Mucosa of rectum (tissue), 2 donors: ENCODE results near the gene BCL2L15.
A peak's percentile ranks its signal among the peaks of the same experiment; 100 is the strongest.

ENCODE experiments used
- H3K27ac ChIP-seq, 2 donors: one replicate each; pipeline ENCODE4 v1.7.0; 2013; ENCODE audit warnings: inconsistent platforms in 2 of 2, low read depth in 2 of 2, low read length in 2 of 2
- H3K27me3 ChIP-seq, 2 donors: one replicate each; pipeline ENCODE4 v1.7.0; 2013; ENCODE audit warnings: low read length in 2 of 2; ENCODE audit not compliant: control insufficient read depth in 2 of 2, insufficient read depth in 2 of 2
- H3K36me3 ChIP-seq, 2 donors: one replicate each; pipeline ENCODE4 v1.7.0; 2013; ENCODE audit warnings: low read length in 2 of 2; ENCODE audit not compliant: control insufficient read depth in 2 of 2, insufficient read depth in 2 of 2
- H3K4me1 ChIP-seq, 2 donors: one replicate each; pipeline ENCODE4 v1.7.0; 2013; ENCODE audit warnings: low read length in 2 of 2, mild to moderate bottlenecking in 1 of 2; ENCODE audit not compliant: control insufficient read depth in 2 of 2, insufficient read depth in 2 of 2
- H3K4me3 ChIP-seq, 2 donors: one replicate each; pipeline ENCODE4 v1.7.0; 2013; ENCODE audit warnings: low read length in 2 of 2
- H3K9ac ChIP-seq, 2 donors: one replicate each; pipeline ENCODE4 v1.7.0; 2013; ENCODE audit warnings: low read length in 2 of 2, low read depth in 1 of 2, mild to moderate bottlenecking in 1 of 2
- H3K9me3 ChIP-seq, 2 donors: one replicate each; pipeline ENCODE4 v1.7.0; 2013; ENCODE audit warnings: low read length in 2 of 2; ENCODE audit not compliant: control insufficient read depth in 2 of 2
- donor health status: healthy.
- donor health status: Normal muscosa, but diverticular disease.

Gene BCL2L15

GRCh38 chr1:113895098-113895497, 7.7 kb upstream of the BCL2L15 start:
- Histone ChIP-seq H3K27ac (no peak overlapping the region), H3K4me3 (no peak overlapping the region), H3K27me3 (no peaks in the 10 kb centered on the region), H3K4me1 (peaks cover 6% of the 10 kb centered on the region in 2 donors), H3K9ac (no peak overlapping the region), H3K9me3 (no peaks in the 10 kb centered on the region), H3K36me3 (peaks cover 33 to 51% of the 10 kb centered on the region in 2 donors)

- Histone ChIP-seq H3K9ac (no peak overlapping the region), H3K4me3 (no peak overlapping the region), H3K27me3 (no peaks in the 10 kb centered on the region), H3K27ac (no peak overlapping the region), H3K36me3 (peaks cover 19 to 34% of the 10 kb centered on the region in 2 donors), H3K4me1 (peaks cover 6 to 10% of the 10 kb centered on the region in 2 donors), H3K9me3 (no peaks in the 10 kb centered on the region)
These were observed 5.9 kb upstream of the BCL2L15 start for GRCh38 chr1:113893267-113893666.

GRCh38 chr1:113891631-113892220, 4.3 kb upstream of the BCL2L15 start:
- Histone ChIP-seq H3K9ac (no peak overlapping the region), H3K4me3 (no peak overlapping the region), H3K36me3 (peaks cover 16 to 23% of the 10 kb centered on the region in 2 donors), H3K27ac (no peak overlapping the region), H3K27me3 (no peaks in the 10 kb centered on the region), H3K9me3 (no peaks in the 10 kb centered on the region), H3K4me1 (peaks cover 6 to 16% of the 10 kb centered on the region in 2 donors)

- Histone ChIP-seq H3K36me3 (peaks cover 10 to 15% of the 10 kb centered on the region in 2 donors), H3K4me3 (no peak overlapping the region), H3K9me3 (no peaks in the 10 kb centered on the region), H3K27ac (no peak overlapping the region), H3K27me3 (no peaks in the 10 kb centered on the region), H3K9ac (no peak overlapping the region), H3K4me1 (peaks cover 6 to 20% of the 10 kb centered on the region in 2 donors)
These were observed 3.4 kb upstream of the BCL2L15 start for GRCh38 chr1:113890816-113891215.

- peak overlapping the region; percentile 88 to 91 for H3K27ac ChIP-seq
- H3K27me3 ChIP-seq, result no peaks in the 10 kb centered on the region
- H3K9ac ChIP-seq, result peak overlapping the region; percentile 66 to 86
- H3K9me3 ChIP-seq, result no peaks in the 10 kb centered on the region
- H3K4me1 ChIP-seq, result peaks cover 3 to 19% of the 10 kb centered on the region in 2 donors
- H3K4me3 ChIP-seq, result peak overlapping the region; percentile 70 to 79
- peaks cover 0 to 5% of the 10 kb centered on the region in 2 donors for H3K36me3 ChIP-seq
These were observed 672 bp downstream of the BCL2L15 start for GRCh38 chr1:113886417-113887401.

GRCh38 chr1:113881661-113882060, 5.7 kb downstream of the BCL2L15 start:
- H3K4me3 ChIP-seq, result no peak overlapping the region
- H3K9ac ChIP-seq, result no peak overlapping the region
- no peaks in the 10 kb centered on the region for H3K9me3 ChIP-seq
- H3K4me1 ChIP-seq, result peaks cover 7 to 13% of the 10 kb centered on the region in 2 donors
- H3K27me3 ChIP-seq, result no peaks in the 10 kb centered on the region
- H3K36me3 ChIP-seq, result peaks cover 0 to 13% of the 10 kb centered on the region in 2 donors
- peak overlapping the region in 1 of 2 donors; percentile 64 for H3K27ac ChIP-seq

GRCh38 chr1:113879739-113880038, 7.7 kb downstream of the BCL2L15 start:
- Histone ChIP-seq H3K4me1 (peaks cover 7 to 18% of the 10 kb centered on the region in 2 donors), H3K9ac (no peak overlapping the region), H3K36me3 (peaks cover 0 to 10% of the 10 kb centered on the region in 2 donors), H3K27ac (peak overlapping the region in 1 of 2 donors; percentile 16), H3K9me3 (no peaks in the 10 kb centered on the region), H3K4me3 (no peak overlapping the region), H3K27me3 (no peaks in the 10 kb centered on the region)

GRCh38 chr1:113876176-113876575, 11.2 kb downstream of the BCL2L15 start:
- H3K4me3 ChIP-seq, result no peak overlapping the region
- H3K9ac ChIP-seq, result no peak overlapping the region
- no peaks in the 10 kb centered on the region for H3K9me3 ChIP-seq
- no peak overlapping the region for H3K27ac ChIP-seq
- H3K27me3 ChIP-seq, result no peaks in the 10 kb centered on the region
- peaks cover 2 to 19% of the 10 kb centered on the region in 2 donors for H3K4me1 ChIP-seq
- H3K36me3 ChIP-seq, result peaks cover 0 to 5% of the 10 kb centered on the region in 2 donors

- H3K9ac ChIP-seq, result no peak overlapping the region
- H3K27ac ChIP-seq, result no peak overlapping the region
- no peaks in the 10 kb centered on the region for H3K9me3 ChIP-seq
- no peaks in the 10 kb centered on the region for H3K27me3 ChIP-seq
- H3K4me1 ChIP-seq, result peaks cover 2 to 15% of the 10 kb centered on the region in 2 donors
- H3K36me3 ChIP-seq, result peaks cover 0 to 5% of the 10 kb centered on the region in 2 donors
- no peak overlapping the region for H3K4me3 ChIP-seq
These were observed 11.7 kb downstream of the BCL2L15 start for GRCh38 chr1:113875714-113876113.
